GM12892 (cell line): ENCODE measurements around the gene SSH3.

Experiments used
- POLR2A ChIP-seq: IDR thresholded peaks from 2 replicates; pipeline ENCODE4 v1.6.1; 2011; ENCODE audit warnings: low read depth, low read length, control low read depth
- POLR2AphosphoS5 ChIP-seq: IDR thresholded peaks from 2 replicates; pipeline ENCODE4 v1.6.1; 2011; ENCODE audit warnings: low read depth, low read length, control low read depth
- TAF1 ChIP-seq: IDR thresholded peaks from 2 replicates; pipeline ENCODE4 v1.6.1; 2011; ENCODE audit warnings: low read depth, mild to moderate bottlenecking, control low read depth, low read length, borderline replicate concordance

- no peak for TF ChIP-seq POLR2A
- TF ChIP-seq POLR2AphosphoS5 = no peak
- TF ChIP-seq TAF1 = no peak
These were observed 4.2 kb downstream of the SSH3 start for GRCh38 chr11:67307545-67308001.
